Pons (tissue), 1 donor: ENCODE data around the gene SLC6A17.

Source experiments
- DNase-seq: peaks from one replicate; pipeline ENCODE4 v3.0.0-alpha.2; 2016; ENCODE audit warnings: low spot score

The SLC6A17 gene

GRCh38 chr1:110205156-110205555 lies 54.9 kb downstream of the SLC6A17 start:
- no peak for DNase-seq

- DNase-seq: no peak
Measured at GRCh38 chr1:110205591-110206155, 55.4 kb downstream of the SLC6A17 start.

GRCh38 chr1:110206261-110206920 lies 56.1 kb downstream of the SLC6A17 start:
- DNase-seq: no peak

GRCh38 chr1:110207831-110208230 lies 57.5 kb downstream of the SLC6A17 start:
- peak; percentile 46 for DNase-seq

- no peak for DNase-seq
Measured at GRCh38 chr1:110208916-110209645, 58.8 kb downstream of the SLC6A17 start.

- DNase-seq: peak; percentile 42
Measured at GRCh38 chr1:110209715-110210603, 59.7 kb downstream of the SLC6A17 start, which contains the start of gene KCNC4. TSS of gene KCNC4 (plus strand) at chr1:110210314. CDS start at chr1:110211500, 1,186 bp downstream.

GRCh38 chr1:110210604-110211495 lies 60.6 kb downstream of the SLC6A17 start:
- DNase-seq: no peak

- no peak for DNase-seq
Measured at GRCh38 chr1:110211496-110212168, 61.3 kb downstream of the SLC6A17 start.

GRCh38 chr1:110212169-110213142 lies 62.2 kb downstream of the SLC6A17 start:
- no peak for DNase-seq

GRCh38 chr1:110213143-110213540 lies 62.8 kb downstream of the SLC6A17 start:
- DNase-seq: no peak

- no peak for DNase-seq
Measured at GRCh38 chr1:110214454-110215404, 64.4 kb downstream of the SLC6A17 start.

- no peak for DNase-seq
Measured at GRCh38 chr1:110215621-110216515, 65.6 kb downstream of the SLC6A17 start.

GRCh38 chr1:110216844-110217444 lies 66.7 kb downstream of the SLC6A17 start:
- DNase-seq: no peak

GRCh38 chr1:110218137-110218536 lies 67.8 kb downstream of the SLC6A17 start:
- no peak for DNase-seq

GRCh38 chr1:110218739-110219138 lies 68.4 kb downstream of the SLC6A17 start:
- DNase-seq: no peak

- no peak for DNase-seq
Measured at GRCh38 chr1:110220324-110220723, 70.0 kb downstream of the SLC6A17 start.

GRCh38 chr1:110221119-110221518 lies 70.8 kb downstream of the SLC6A17 start:
- DNase-seq: no peak
